ENCODE results near the gene PLCH1.

GRCh38 chr3:155520463-155520862 lies 224.4 kb downstream of the PLCH1 start:
- TF ChIP-seq RAD21 (IDR thresholded peaks at IDR 0.05; ENCODE audit: insufficient read depth, low read depth, low read length) (no peak), POLR2A (IDR thresholded peaks at IDR 0.05; ENCODE audit: low read depth, low read length) (no peak), CTCF (IDR thresholded peaks at IDR 0.05 in 2 of 3, conservative IDR thresholded peaks at IDR 0.05 in 1 of 3; ENCODE audit: control insufficient read depth in 2 of 3, extremely low read depth in 1 of 3, insufficient read depth in 1 of 3, low read depth in 3 of 3, low read length in 3 of 3) (no peak), POLR2AphosphoS5 (IDR thresholded peaks at IDR 0.05; ENCODE audit: low read length) (no peak), BRCA1 (IDR thresholded peaks at IDR 0.05; ENCODE audit: low read depth, low read length) (no peak), ATF2 (IDR thresholded peaks at IDR 0.05; ENCODE audit: low read length) (no peak), NR2C2 (IDR thresholded peaks at IDR 0.05; ENCODE audit: borderline replicate concordance, control insufficient read depth, insufficient read length, low read depth) (no peak), NBN (IDR thresholded peaks at IDR 0.05) (no peak), JUNB (IDR thresholded peaks at IDR 0.05) (no peak), ETV6 (conservative IDR thresholded peaks at IDR 0.05 in 1 of 2, IDR thresholded peaks at IDR 0.05 in 1 of 2; ENCODE audit: borderline replicate concordance in 1 of 2, low read depth in 1 of 2) (no peak)
